Panc1 (cell line): Measurements from ENCODE around the gene CETP.

Experiments
- POLR2AphosphoS5 ChIP-seq: IDR thresholded peaks from 2 replicates; pipeline ENCODE4 v1.6.1; 2012; ENCODE audit warnings: mild to moderate bottlenecking, low read depth, low read length, moderate library complexity
- SIN3A ChIP-seq: IDR thresholded peaks from 2 replicates; pipeline ENCODE4 v1.6.1; 2012; ENCODE audit warnings: low read depth, mild to moderate bottlenecking, low read length, moderate library complexity, borderline replicate concordance; ENCODE audit not compliant: insufficient read depth
- TF ChIP-seq, protein P1 (sequence below): fragments of 450-650 bp; IDR thresholded peaks from 2 replicates; pipeline ENCODE4 v1.5.1; 2017; ENCODE audit warnings: mild to moderate bottlenecking
- TF ChIP-seq, protein P2 (sequence below), 2 experiments: IDR thresholded peaks; 2 replicates each; pipeline ENCODE4 v1.6.1; 2011 to 2012; ENCODE audit warnings: low read depth in 2 of 2, control low read depth in 1 of 2, low read length in 1 of 2, mild to moderate bottlenecking in 1 of 2, moderate library complexity in 1 of 2; ENCODE audit not compliant: insufficient read depth in 1 of 2

DNA sequence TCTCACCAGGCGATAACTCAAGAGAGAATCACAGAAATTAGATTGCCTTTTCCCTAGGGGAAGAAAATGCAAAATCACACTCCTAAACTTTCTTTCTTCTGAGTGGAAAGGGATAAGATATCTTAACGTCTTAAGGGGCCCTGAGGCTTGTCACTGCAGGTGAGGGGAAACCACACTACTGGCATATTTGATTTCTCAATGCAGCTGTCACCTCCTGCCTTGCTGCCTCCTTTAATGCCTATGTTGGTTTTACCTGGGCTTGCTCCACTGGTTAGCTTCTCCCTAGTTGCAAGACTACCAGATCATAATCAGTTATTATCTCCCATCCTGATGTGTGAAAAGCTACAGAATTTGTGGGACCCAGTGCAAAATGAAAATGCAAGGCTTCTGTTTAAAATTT is 34.3 kb upstream of the CETP start:
- TF ChIP-seq, protein P1, sequence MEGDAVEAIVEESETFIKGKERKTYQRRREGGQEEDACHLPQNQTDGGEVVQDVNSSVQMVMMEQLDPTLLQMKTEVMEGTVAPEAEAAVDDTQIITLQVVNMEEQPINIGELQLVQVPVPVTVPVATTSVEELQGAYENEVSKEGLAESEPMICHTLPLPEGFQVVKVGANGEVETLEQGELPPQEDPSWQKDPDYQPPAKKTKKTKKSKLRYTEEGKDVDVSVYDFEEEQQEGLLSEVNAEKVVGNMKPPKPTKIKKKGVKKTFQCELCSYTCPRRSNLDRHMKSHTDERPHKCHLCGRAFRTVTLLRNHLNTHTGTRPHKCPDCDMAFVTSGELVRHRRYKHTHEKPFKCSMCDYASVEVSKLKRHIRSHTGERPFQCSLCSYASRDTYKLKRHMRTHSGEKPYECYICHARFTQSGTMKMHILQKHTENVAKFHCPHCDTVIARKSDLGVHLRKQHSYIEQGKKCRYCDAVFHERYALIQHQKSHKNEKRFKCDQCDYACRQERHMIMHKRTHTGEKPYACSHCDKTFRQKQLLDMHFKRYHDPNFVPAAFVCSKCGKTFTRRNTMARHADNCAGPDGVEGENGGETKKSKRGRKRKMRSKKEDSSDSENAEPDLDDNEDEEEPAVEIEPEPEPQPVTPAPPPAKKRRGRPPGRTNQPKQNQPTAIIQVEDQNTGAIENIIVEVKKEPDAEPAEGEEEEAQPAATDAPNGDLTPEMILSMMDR, result no peak
- TF ChIP-seq, protein P2, sequence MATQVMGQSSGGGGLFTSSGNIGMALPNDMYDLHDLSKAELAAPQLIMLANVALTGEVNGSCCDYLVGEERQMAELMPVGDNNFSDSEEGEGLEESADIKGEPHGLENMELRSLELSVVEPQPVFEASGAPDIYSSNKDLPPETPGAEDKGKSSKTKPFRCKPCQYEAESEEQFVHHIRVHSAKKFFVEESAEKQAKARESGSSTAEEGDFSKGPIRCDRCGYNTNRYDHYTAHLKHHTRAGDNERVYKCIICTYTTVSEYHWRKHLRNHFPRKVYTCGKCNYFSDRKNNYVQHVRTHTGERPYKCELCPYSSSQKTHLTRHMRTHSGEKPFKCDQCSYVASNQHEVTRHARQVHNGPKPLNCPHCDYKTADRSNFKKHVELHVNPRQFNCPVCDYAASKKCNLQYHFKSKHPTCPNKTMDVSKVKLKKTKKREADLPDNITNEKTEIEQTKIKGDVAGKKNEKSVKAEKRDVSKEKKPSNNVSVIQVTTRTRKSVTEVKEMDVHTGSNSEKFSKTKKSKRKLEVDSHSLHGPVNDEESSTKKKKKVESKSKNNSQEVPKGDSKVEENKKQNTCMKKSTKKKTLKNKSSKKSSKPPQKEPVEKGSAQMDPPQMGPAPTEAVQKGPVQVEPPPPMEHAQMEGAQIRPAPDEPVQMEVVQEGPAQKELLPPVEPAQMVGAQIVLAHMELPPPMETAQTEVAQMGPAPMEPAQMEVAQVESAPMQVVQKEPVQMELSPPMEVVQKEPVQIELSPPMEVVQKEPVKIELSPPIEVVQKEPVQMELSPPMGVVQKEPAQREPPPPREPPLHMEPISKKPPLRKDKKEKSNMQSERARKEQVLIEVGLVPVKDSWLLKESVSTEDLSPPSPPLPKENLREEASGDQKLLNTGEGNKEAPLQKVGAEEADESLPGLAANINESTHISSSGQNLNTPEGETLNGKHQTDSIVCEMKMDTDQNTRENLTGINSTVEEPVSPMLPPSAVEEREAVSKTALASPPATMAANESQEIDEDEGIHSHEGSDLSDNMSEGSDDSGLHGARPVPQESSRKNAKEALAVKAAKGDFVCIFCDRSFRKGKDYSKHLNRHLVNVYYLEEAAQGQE (IDR thresholded peaks at IDR 0.05; ENCODE audit: insufficient read depth in 1 of 2, low read depth in 2 of 2, low read length in 1 of 2), result no peak
- TF ChIP-seq POLR2AphosphoS5 (no peak), SIN3A (no peak)
